ENCODE measurements around the gene FAM174C. TPM values are rescaled to one million over a fixed set of nuclear protein-coding genes. Genes with fewer than 3 reads are reported as not detected.

The FAM174C gene
- total and polyA plus RNA-seq, 2 of the 8 experiments (the other 6 are each of a cell fraction or from before 2014, with no cell fraction given): 44.5 to 125 TPM

DNA sequence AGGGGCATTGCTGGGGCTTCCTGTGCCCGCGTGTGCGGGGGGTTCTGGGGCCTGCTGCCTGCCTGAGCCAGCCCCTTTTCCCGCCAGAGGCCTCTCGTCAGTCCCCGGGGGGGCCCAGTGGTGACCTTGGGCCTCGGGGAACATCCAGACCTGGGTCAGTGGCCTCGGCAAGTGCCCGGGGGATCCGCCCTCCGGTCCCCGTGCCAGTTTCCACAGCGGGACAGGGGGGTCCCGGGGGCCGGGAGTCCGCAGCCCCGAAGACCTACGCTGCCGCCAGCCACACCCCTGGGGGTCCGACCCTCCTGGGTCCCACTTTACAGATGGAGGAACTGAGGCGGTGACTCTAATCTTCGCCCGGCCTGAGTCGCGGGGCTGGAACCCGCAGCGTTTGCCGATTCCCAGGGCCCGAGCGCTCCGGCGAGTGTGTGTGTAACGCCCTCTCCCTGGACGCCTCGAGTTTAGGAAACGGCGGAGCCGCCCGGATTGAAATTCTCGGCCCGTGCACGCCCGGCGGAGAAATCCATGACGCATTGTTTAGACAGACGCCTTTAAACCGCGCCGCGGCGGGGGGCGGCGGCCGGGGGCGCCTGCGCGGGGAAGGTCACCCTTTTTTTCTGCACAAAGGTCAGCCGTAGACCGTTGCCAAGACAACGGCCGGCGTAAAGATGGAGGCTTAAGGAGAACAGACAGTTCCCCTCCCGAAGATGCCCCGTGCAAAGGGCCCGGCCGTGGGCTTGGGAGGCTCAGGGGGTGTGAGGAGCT is 49.7 kb downstream of the FAM174C start (continued):
- TF ChIP-seq CHD1 (IDR thresholded peaks at IDR 0.05; ENCODE audit: low read depth, low read length) (no peak), GABPA (IDR thresholded peaks at IDR 0.05; ENCODE audit: borderline replicate concordance, insufficient read depth, low read length) (no peak), CBX5 (IDR thresholded peaks at IDR 0.05; ENCODE audit: low read depth, low read length) (no peak), CTBP2 (IDR thresholded peaks at IDR 0.05; ENCODE audit: borderline replicate concordance, insufficient read depth, insufficient read length, low read length) (no peak), SP1 (IDR thresholded peaks at IDR 0.05; ENCODE audit: low read depth, low read length) (no peak)

Data from H1 (cell line).